Measurements from ENCODE around the gene PACSIN1.

- TF ChIP-seq JUND (IDR thresholded peaks at IDR 0.05) (no peak), CTCF (IDR thresholded peaks at IDR 0.05; ENCODE audit: low read depth, low read length, missing input control) (no peak), GABPA (IDR thresholded peaks at IDR 0.05 in 1 of 2, conservative IDR thresholded peaks at IDR 0.05 in 1 of 2) (no peak), YY1 (IDR thresholded peaks at IDR 0.05) (no peak), RXRA (IDR thresholded peaks at IDR 0.05) (no peak), ATF3 (IDR thresholded peaks at IDR 0.05) (no peak), RAD21 (IDR thresholded peaks at IDR 0.05) (no peak), SP1 (IDR thresholded peaks at IDR 0.05) (no peak), HNF4G (IDR thresholded peaks at IDR 0.05) (no peak), MAX (IDR thresholded peaks at IDR 0.05) (no peak), HNF4A (conservative IDR thresholded peaks at IDR 0.05) (no peak), FOXA1 (IDR thresholded peaks at IDR 0.05) (no peak), TAF1 (conservative IDR thresholded peaks at IDR 0.05) (no peak), EGR1 (IDR thresholded peaks at IDR 0.05; ENCODE audit: low read depth in 2 of 2) (no peak)
Observed at GRCh38 chr6:34447386-34447785, 18.5 kb upstream of the PACSIN1 start.
